Measurements from ENCODE around the gene SLC25A41.

The SLC25A41 gene

GRCh38 chr19:6417713-6418561 lies 15.6 kb downstream of the SLC25A41 start:
- peak overlapping the region; percentile 9 for H3K27ac ChIP-seq
- ChIA-PET POLR2A (ENCODE audit: low non-redundant PET) (no interaction called here), CTCF (interaction anchor here (0.5 to 1.0 kb wide), 4 partner anchors 10 to 49 kb away, joined by 3 to 5 read pairs (median 3); partner anchors contain the start of gene PSPN)
- no peak for DNase-seq (ENCODE audit: low spot score)
- peak; percentile 28; the same call in 1 of the 2 replicates for TF ChIP-seq CTCF (conservative IDR thresholded peaks at IDR 0.05; ENCODE audit: low read depth)

- CTCF ChIA-PET = interaction anchor here (0.5 to 1.0 kb wide), 3 partner anchors 9 to 41 kb away, joined by 3 to 5 read pairs (median 3); partner anchors contain the start of gene PSPN
- POLR2A ChIA-PET (ENCODE audit: low non-redundant PET) = no interaction called here
- no peak for DNase-seq (ENCODE audit: low spot score)
- peak overlapping the region; percentile 9; the same call in 1 of the 2 replicates for H3K27ac ChIP-seq
- TF ChIP-seq CTCF (conservative IDR thresholded peaks at IDR 0.05; ENCODE audit: low read depth) = no peak
Measured at GRCh38 chr19:6416658-6417405, 16.7 kb downstream of the SLC25A41 start.

GRCh38 chr19:6415591-6416190 lies 17.9 kb downstream of the SLC25A41 start:
- no peak for DNase-seq (ENCODE audit: low spot score)
- POLR2A ChIA-PET (ENCODE audit: low non-redundant PET) = no interaction called here
- CTCF ChIA-PET = interaction anchor here (0.6 to 0.8 kb wide), 3 partner anchors 10 to 101 kb away, joined by 3 to 7 read pairs (median 5); no protein-coding TSS in a partner anchor
- peak overlapping the region; percentile 25 for H3K27ac ChIP-seq
- no peak for TF ChIP-seq CTCF (conservative IDR thresholded peaks at IDR 0.05; ENCODE audit: low read depth)

- ChIA-PET CTCF (interaction anchor here (0.6 to 0.8 kb wide), 2 partner anchors 9 to 76 kb away, joined by 3 to 7 read pairs; no protein-coding TSS in a partner anchor), POLR2A (ENCODE audit: low non-redundant PET) (no interaction called here)
- H3K27ac ChIP-seq = peak overlapping the region; percentile 25
- DNase-seq (ENCODE audit: low spot score) = no peak
- no peak for TF ChIP-seq CTCF (conservative IDR thresholded peaks at IDR 0.05; ENCODE audit: low read depth)
Measured at GRCh38 chr19:6414793-6415590, 18.6 kb downstream of the SLC25A41 start.

GRCh38 chr19:6413721-6414643 lies 19.6 kb downstream of the SLC25A41 start:
- TF ChIP-seq CTCF (conservative IDR thresholded peaks at IDR 0.05; ENCODE audit: low read depth) = no peak
- peak overlapping the region; percentile 25 for H3K27ac ChIP-seq
- no peak for DNase-seq (ENCODE audit: low spot score)
- CTCF ChIA-PET = no interaction called here
- POLR2A ChIA-PET (ENCODE audit: low non-redundant PET) = no interaction called here

Measured in RWPE1 (cell line).